Caco-2 (cell line): ENCODE data around the gene ANKRD44. TPM values are rescaled to one million over a fixed set of nuclear protein-coding genes. Genes with fewer than 3 reads are reported as not detected.

ENCODE experiments used
- BruUV-seq: library from RNA; stranded (reverse); fragments of 400-500 nt; replicated peaks from 2 replicates; lab custom pipeline; 2021; lab: Mats Ljungman, UMichigan
- CTCF ChIA-PET: fragments of 300-600 bp; sonication (Branson Sonifier 250); formaldehyde crosslinking; loops from one replicate; lab custom pipeline; 2022; ENCODE audit warnings: antibody characterized with exemption; lab: Charles Lee
- POLR2A ChIA-PET: fragments of 300-600 bp; sonication (Branson Sonifier 250); formaldehyde crosslinking; loops from one replicate; lab custom pipeline; 2022; ENCODE audit warnings: antibody characterized with exemption; lab: Charles Lee
- DNase-seq, 2 experiments: peaks; one replicate each; pipeline versions ENCODE4 v3.0.0 to v3.0.0-alpha.2; 2020 to 2022
- H3K27me3 ChIP-seq: replicated peaks from 2 replicates; pipeline ENCODE4 v1.6.0; 2011; ENCODE audit warnings: low read length; ENCODE audit not compliant: control insufficient read depth, insufficient read depth
- H3K36me3 ChIP-seq: 2 replicates; pipeline ENCODE4 v1.5.1; 2011; ENCODE audit warnings: low read length; ENCODE audit not compliant: control insufficient read depth, insufficient read depth
- H3K4me1 ChIP-seq: fragments of 250-450 bp; sonication (Bioruptor Pico); 2 replicates; pipeline ENCODE4 v1.5.1; 2020; ENCODE audit warnings: mild to moderate bottlenecking
- H3K4me3 ChIP-seq: 2 replicates; pipeline ENCODE4 v1.5.1; 2011; ENCODE audit warnings: low read depth, mild to moderate bottlenecking, control low read depth, low read length
- H3K9me3 ChIP-seq: fragments of 250-450 bp; sonication (Bioruptor Pico); 2 replicates; pipeline ENCODE4 v1.5.1; 2020; ENCODE audit warnings: mild to moderate bottlenecking, moderate library complexity
- H3K27ac Mint-ChIP-seq: one replicate; pipeline ENCODE4 v1.8.0; 2022; ENCODE audit warnings: mixed read lengths; ENCODE audit not compliant: unreplicated experiment
- H3K27me3 Mint-ChIP-seq: one replicate; pipeline ENCODE4 v1.8.0; 2022; ENCODE audit warnings: mixed read lengths; ENCODE audit not compliant: insufficient read depth, unreplicated experiment
- H3K36me3 Mint-ChIP-seq: one replicate; pipeline ENCODE4 v1.8.0; 2022; ENCODE audit warnings: mild to moderate bottlenecking, mixed read lengths; ENCODE audit not compliant: insufficient read depth, unreplicated experiment
- H3K4me1 Mint-ChIP-seq: one replicate; pipeline ENCODE4 v1.8.0; 2022; ENCODE audit warnings: low read depth, mixed read lengths; ENCODE audit not compliant: unreplicated experiment
- H3K4me3 Mint-ChIP-seq: one replicate; pipeline ENCODE4 v1.8.0; 2022; ENCODE audit warnings: mild to moderate bottlenecking, moderate library complexity, mixed read lengths; ENCODE audit not compliant: unreplicated experiment
- H3K9me3 Mint-ChIP-seq: one replicate; pipeline ENCODE4 v1.8.0; 2022; ENCODE audit warnings: mixed read lengths; ENCODE audit not compliant: unreplicated experiment
- CTCF ChIP-seq, 2 experiments: fragments of 200-600 bp in 1 of 2; IDR thresholded peaks; 1 replicate in 1 of 2; 2 replicates in 1 of 2; pipeline versions ENCODE4 v1.5.1 to v1.8.0; 2011 to 2022; ENCODE audit warnings: antibody characterized with exemption in 1 of 2, control low read depth in 1 of 2, inconsistent platforms in 1 of 2, low read depth in 1 of 2, low read length in 1 of 2, mild to moderate bottlenecking in 1 of 2, moderate library complexity in 1 of 2; ENCODE audit not compliant: insufficient read depth in 1 of 2, severe bottlenecking in 1 of 2, unreplicated experiment in 1 of 2
- intact Hi-C: fragments of 100-400 bp; cut with micrococcal nuclease; formaldehyde crosslinking; loops from one replicate; pipeline ENCODE4 v1.10.0; 2022; ENCODE audit not compliant: unreplicated experiment
- total RNA-seq: library from RNA; stranded (reverse); gene quantifications from 2 replicates; pipeline ENCODE4 v1.2.3, GENCODE V29; 2022

The ANKRD44 gene
- total RNA-seq, 1 experiment from 2014 or later: 1.0 TPM

GRCh38 chr2:196994764-196995163 is 315.8 kb downstream of the ANKRD44 start:
- no peaks in the 10 kb centered on the region for H3K9me3 ChIP-seq
- H3K36me3 ChIP-seq: no peaks in the 10 kb centered on the region
- Mint-ChIP-seq H3K27ac (no peak overlapping the region), H3K9me3 (no peaks in the 10 kb centered on the region), H3K4me3 (no peak overlapping the region), H3K36me3 (no peaks in the 10 kb centered on the region), H3K27me3 (no peaks in the 10 kb centered on the region), H3K4me1 (no peaks in the 10 kb centered on the region)
- ChIA-PET POLR2A (no interaction called here), CTCF (no interaction called here)
- intact Hi-C loops: no loop called here
- no peak for DNase-seq
- H3K4me3 ChIP-seq: no peak overlapping the region
- no peak for TF ChIP-seq CTCF (IDR thresholded peaks at IDR 0.05; ENCODE audit: insufficient read depth in 1 of 2, low read depth in 1 of 2, low read length in 1 of 2, severe bottlenecking in 1 of 2, unreplicated experiment in 1 of 2)
- no TSS peak for BruUV-seq
- no peaks in the 10 kb centered on the region for H3K27me3 ChIP-seq
- H3K4me1 ChIP-seq: no peaks in the 10 kb centered on the region

- no peaks in the 10 kb centered on the region for H3K4me1 Mint-ChIP-seq
Measured at GRCh38 chr2:196993617-196994016, 317.0 kb downstream of the ANKRD44 start.

DNA sequence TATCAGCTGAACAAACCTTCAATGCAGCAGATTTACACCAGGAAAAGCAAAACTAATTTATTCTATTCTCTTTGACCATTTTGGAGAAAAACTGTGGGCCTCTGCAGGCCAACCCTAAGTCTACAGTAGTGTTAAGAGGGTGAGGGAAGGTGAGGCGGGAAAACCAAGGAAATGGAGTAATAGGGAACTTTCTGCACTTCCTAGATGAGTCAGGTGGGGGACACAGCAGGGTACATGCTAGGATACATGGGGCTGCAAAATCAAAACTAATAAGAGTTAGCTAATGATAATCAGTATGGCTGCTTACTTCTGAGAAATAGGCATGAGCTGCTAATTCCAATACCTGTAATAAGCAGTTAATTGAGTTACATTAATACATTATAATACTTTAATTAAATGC is 318.1 kb downstream of the ANKRD44 start:
- no peaks in the 10 kb centered on the region for H3K27me3 Mint-ChIP-seq
- Histone ChIP-seq H3K9me3 (no peaks in the 10 kb centered on the region), H3K4me1 (no peaks in the 10 kb centered on the region), H3K27me3 (no peaks in the 10 kb centered on the region), H3K4me3 (no peak overlapping the region), H3K36me3 (no peaks in the 10 kb centered on the region)
- no peak overlapping the region for H3K4me3 Mint-ChIP-seq
- ChIA-PET POLR2A (no interaction called here), CTCF (no interaction called here)
- BruUV-seq: no TSS peak
- H3K9me3 Mint-ChIP-seq: no peaks in the 10 kb centered on the region
- no peak for TF ChIP-seq CTCF (IDR thresholded peaks at IDR 0.05; ENCODE audit: insufficient read depth in 1 of 2, low read depth in 1 of 2, low read length in 1 of 2, severe bottlenecking in 1 of 2, unreplicated experiment in 1 of 2)
- DNase-seq: no peak
- no peaks in the 10 kb centered on the region for H3K4me1 Mint-ChIP-seq
- intact Hi-C loops: no loop called here
- H3K27ac Mint-ChIP-seq: no peak overlapping the region
- no peaks in the 10 kb centered on the region for H3K36me3 Mint-ChIP-seq

More at GRCh38 chr2:196993617-196994016, 317.0 kb downstream of the ANKRD44 start:
- no peak overlapping the region for H3K27ac Mint-ChIP-seq
- H3K27me3 ChIP-seq: no peaks in the 10 kb centered on the region
- no peak overlapping the region for H3K4me3 Mint-ChIP-seq
- intact Hi-C loops: no loop called here
- no peak for TF ChIP-seq CTCF (IDR thresholded peaks at IDR 0.05; ENCODE audit: insufficient read depth in 1 of 2, low read depth in 1 of 2, low read length in 1 of 2, severe bottlenecking in 1 of 2, unreplicated experiment in 1 of 2)
- no peaks in the 10 kb centered on the region for H3K27me3 Mint-ChIP-seq
- H3K9me3 Mint-ChIP-seq: no peaks in the 10 kb centered on the region
- H3K4me1 ChIP-seq: no peaks in the 10 kb centered on the region
- DNase-seq: no peak
- no TSS peak for BruUV-seq
- no peaks in the 10 kb centered on the region for H3K9me3 ChIP-seq
- H3K36me3 Mint-ChIP-seq: no peaks in the 10 kb centered on the region
- H3K4me3 ChIP-seq: no peak overlapping the region
- ChIA-PET POLR2A (no interaction called here), CTCF (no interaction called here)
- H3K36me3 ChIP-seq: no peaks in the 10 kb centered on the region
